Left ventricle myocardium inferior (tissue), 1 donor: ENCODE results near the gene EPHA4. TPM values are rescaled to one million over a fixed set of nuclear protein-coding genes. Genes with fewer than 3 reads are reported as not detected.

ENCODE experiments used
- DNase-seq: peaks from one replicate; pipeline ENCODE4 v3.0.0-alpha.2; 2020
- H3K27ac ChIP-seq: fragments of 200-600 bp; replicated peaks from 2 replicates; pipeline ENCODE4 v1.8.0; 2021
- H3K27me3 ChIP-seq: fragments of 200-600 bp; 2 replicates; pipeline ENCODE4 v1.8.0; 2021; ENCODE audit warnings: low read depth
- H3K36me3 ChIP-seq: fragments of 200-600 bp; 2 replicates; pipeline ENCODE4 v1.8.0; 2021
- H3K4me1 ChIP-seq: fragments of 200-600 bp; 2 replicates; pipeline ENCODE4 v1.8.0; 2021
- H3K4me3 ChIP-seq: fragments of 200-600 bp; 2 replicates; pipeline ENCODE4 v1.8.0; 2021; ENCODE audit warnings: mild to moderate bottlenecking, moderate library complexity
- H3K9me3 ChIP-seq: fragments of 200-600 bp; replicated peaks from 2 replicates; pipeline ENCODE4 v1.8.0; 2021
- CTCF ChIP-seq: fragments of 200-600 bp; IDR thresholded peaks from 2 replicates; pipeline ENCODE4 v1.8.0; 2021; ENCODE audit warnings: antibody characterized with exemption, mild to moderate bottlenecking, borderline replicate concordance
- intact Hi-C: fragments of 100-400 bp; cut with micrococcal nuclease; formaldehyde crosslinking; loops from one replicate; pipeline ENCODE4 v1.11.0; 2022
- total RNA-seq: library from RNA; stranded (reverse); fragmentation: NEBNext Ultra II Directional; extraction: Animal tissue kit (Norgen Biotek cat#: 25700); gene quantifications from one replicate; pipeline ENCODE4 v1.2.1, GENCODE V29; 2021
- donor health status: DM: no; HTN: yes; CAD: no; lungs with severe emphysema.

EPHA4 gene
- total RNA-seq, 1 donor from 2014 or later = 40.6 TPM

- Histone ChIP-seq H3K9me3 (peaks cover 9% of the 10 kb centered on the region), H3K27me3 (no peaks in the 10 kb centered on the region), H3K4me3 (no peak overlapping the region), H3K4me1 (no peaks in the 10 kb centered on the region), H3K36me3 (no peaks in the 10 kb centered on the region), H3K27ac (no peak overlapping the region)
- intact Hi-C loops = no loop called here
- DNase-seq = no peak
- TF ChIP-seq CTCF = no peak
Measured at GRCh38 chr2:221380062-221380461, 192.0 kb downstream of the EPHA4 start.

- Histone ChIP-seq H3K27ac (no peak overlapping the region), H3K4me3 (no peak overlapping the region), H3K36me3 (no peaks in the 10 kb centered on the region), H3K27me3 (no peaks in the 10 kb centered on the region), H3K4me1 (no peaks in the 10 kb centered on the region), H3K9me3 (no peaks in the 10 kb centered on the region)
- intact Hi-C loops = no loop called here
- TF ChIP-seq CTCF = no peak
- no peak for DNase-seq
Measured at GRCh38 chr2:221377597-221377996, 194.5 kb downstream of the EPHA4 start.

DNA sequence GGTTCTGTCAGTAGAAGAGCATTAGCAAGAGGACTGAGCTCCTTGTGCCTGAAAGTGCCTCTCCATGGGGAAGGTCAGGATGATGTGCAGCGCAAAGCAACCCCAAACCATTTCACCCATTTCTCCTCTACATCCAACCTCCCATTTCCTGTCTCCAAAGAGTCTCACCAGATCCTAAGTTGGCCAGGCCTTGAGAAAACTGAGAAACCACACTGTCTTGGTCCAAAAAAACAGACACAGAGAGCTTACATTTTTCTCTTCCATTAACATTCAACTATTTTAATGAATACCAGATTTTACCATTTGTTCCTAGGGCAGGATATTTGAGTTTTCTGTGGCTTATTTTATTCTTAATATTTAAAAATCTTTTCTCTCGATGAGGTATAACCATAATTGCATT lies 195.0 kb downstream of the EPHA4 start:
- Histone ChIP-seq H3K27ac (no peak overlapping the region), H3K4me3 (no peak overlapping the region), H3K4me1 (no peaks in the 10 kb centered on the region), H3K9me3 (no peaks in the 10 kb centered on the region), H3K27me3 (no peaks in the 10 kb centered on the region), H3K36me3 (no peaks in the 10 kb centered on the region)
- intact Hi-C loops = no loop called here
- no peak for TF ChIP-seq CTCF
- no peak for DNase-seq

GRCh38 chr2:221374234-221374633 lies 197.9 kb downstream of the EPHA4 start:
- Histone ChIP-seq H3K4me3 (no peak overlapping the region), H3K4me1 (peaks cover 9% of the 10 kb centered on the region), H3K36me3 (no peaks in the 10 kb centered on the region), H3K27ac (no peak overlapping the region), H3K9me3 (no peaks in the 10 kb centered on the region), H3K27me3 (peaks cover 13% of the 10 kb centered on the region)
- no peak for TF ChIP-seq CTCF
- intact Hi-C loops = no loop called here
- DNase-seq = no peak

- TF ChIP-seq CTCF = no peak
Measured at GRCh38 chr2:221372907-221373306, 199.2 kb downstream of the EPHA4 start.

More at GRCh38 chr2:221372907-221373306, 199.2 kb downstream of the EPHA4 start:
- DNase-seq = no peak
- Histone ChIP-seq H3K27me3 (peaks cover 13% of the 10 kb centered on the region), H3K9me3 (no peaks in the 10 kb centered on the region), H3K4me3 (no peak overlapping the region), H3K36me3 (no peaks in the 10 kb centered on the region), H3K27ac (no peak overlapping the region), H3K4me1 (peaks cover 9% of the 10 kb centered on the region)
- intact Hi-C loops = no loop called here
